RCC 7860 (cell line): ENCODE measurements around the gene DLX2.
"Not testable (repeated sequence)": the region's sequence is repeated elsewhere in the genome, so short reads cannot be mapped to it uniquely, and the experiment has no call there.

ENCODE experiments used
- DNase-seq: peaks from one replicate; pipeline ENCODE4 v3.0.0-alpha.2; 2015; ENCODE audit warnings: low spot score
- FAIRE-seq: peaks from 2 replicates; lab custom pipeline; 2012; peaks lifted over from hg19 to GRCh38; lab: Jason Lieb, UNC

The DLX2 gene

GRCh38 chr2:172084645-172085459 is 17.8 kb downstream of the DLX2 start:
- peak; percentile 87 for FAIRE-seq

GRCh38 chr2:172084395-172084644 is 18.4 kb downstream of the DLX2 start:
- DNase-seq (peak; percentile 37), FAIRE-seq (no peak)

More at GRCh38 chr2:172084645-172085459, 17.8 kb downstream of the DLX2 start:
- DNase-seq, result peak; percentile 89

GRCh38 chr2:172083628-172084394 is 18.9 kb downstream of the DLX2 start:
- FAIRE-seq, result no peak
- DNase-seq, result no peak

- DNase-seq (no peak), FAIRE-seq (no peak)
These were observed 19.6 kb downstream of the DLX2 start for GRCh38 chr2:172082944-172083627.

GRCh38 chr2:172082105-172082943 is 20.4 kb downstream of the DLX2 start:
- DNase-seq, result no peak
- FAIRE-seq, result no peak

- FAIRE-seq (no peak), DNase-seq (no peak)
These were observed 21.3 kb downstream of the DLX2 start for GRCh38 chr2:172081221-172082022.

GRCh38 chr2:172080641-172081220 is 22.0 kb downstream of the DLX2 start:
- DNase-seq, result no peak
- no peak for FAIRE-seq

GRCh38 chr2:172079838-172080640 is 22.7 kb downstream of the DLX2 start:
- no peak for FAIRE-seq
- DNase-seq, result no peak

GRCh38 chr2:172079416-172079815 is 23.3 kb downstream of the DLX2 start:
- DNase-seq, result no peak
- no peak for FAIRE-seq

GRCh38 chr2:172074254-172074653 is 28.4 kb downstream of the DLX2 start:
- FAIRE-seq, result peak; percentile 46
- DNase-seq, result no peak

- FAIRE-seq, result no peak
- no peak for DNase-seq
These were observed 29.2 kb downstream of the DLX2 start for GRCh38 chr2:172073518-172073917.

- FAIRE-seq (no peak), DNase-seq (no peak)
These were observed 30.0 kb downstream of the DLX2 start for GRCh38 chr2:172072706-172073105.

- no peak for DNase-seq
- no peak for FAIRE-seq
These were observed 30.4 kb downstream of the DLX2 start for GRCh38 chr2:172072303-172072702.

- FAIRE-seq (no peak), DNase-seq (no peak)
These were observed 31.8 kb downstream of the DLX2 start for GRCh38 chr2:172070936-172071335.

- not testable (repeated sequence) for FAIRE-seq
These were observed 34.8 kb downstream of the DLX2 start for GRCh38 chr2:172067905-172068304.

GRCh38 chr2:172066394-172066886 is 36.3 kb downstream of the DLX2 start:
- FAIRE-seq, result no peak
- no peak for DNase-seq

More at GRCh38 chr2:172067905-172068304, 34.8 kb downstream of the DLX2 start:
- DNase-seq, result not testable (repeated sequence)

GRCh38 chr2:172065111-172065510 is 37.6 kb downstream of the DLX2 start:
- no peak for DNase-seq
- no peak for FAIRE-seq

GRCh38 chr2:172063446-172063845 is 39.3 kb downstream of the DLX2 start:
- no peak for FAIRE-seq

More at GRCh38 chr2:172063446-172063845, 39.3 kb downstream of the DLX2 start:
- DNase-seq, result no peak
